Trophoblast cell (in vitro differentiated cells and primary cell): ENCODE results near the gene TMEFF2.
"Not testable (repeated sequence)": the region's sequence is repeated elsewhere in the genome, so short reads cannot be mapped to it uniquely, and the experiment has no call there.

Experiments used
- DNase-seq, 2 donors: peaks; one replicate each; pipeline ENCODE4 v3.0.0-alpha.2; 2016
- H2AFZ ChIP-seq: 2 replicates; pipeline ENCODE4 v1.6.1; 2013; ENCODE audit warnings: low read length, moderate library complexity, mild to moderate bottlenecking; ENCODE audit not compliant: insufficient read depth, poor library complexity
- H2AK5ac ChIP-seq: 2 replicates; pipeline ENCODE4 v1.6.1; 2013; ENCODE audit warnings: mild to moderate bottlenecking, low read length
- H2BK120ac ChIP-seq: 2 replicates; pipeline ENCODE4 v1.6.1; 2013; ENCODE audit warnings: low read length, mild to moderate bottlenecking, moderate library complexity; ENCODE audit not compliant: insufficient read depth, poor library complexity
- H2BK12ac ChIP-seq: 2 replicates; pipeline ENCODE4 v1.6.1; 2013; ENCODE audit warnings: mild to moderate bottlenecking, low read length, moderate library complexity
- H2BK5ac ChIP-seq: 2 replicates; pipeline ENCODE4 v1.6.1; 2013; ENCODE audit warnings: low read length, low read depth, moderate library complexity, mild to moderate bottlenecking; ENCODE audit not compliant: poor library complexity
- H3K14ac ChIP-seq: 2 replicates; pipeline ENCODE4 v1.6.1; 2013; ENCODE audit warnings: mild to moderate bottlenecking, low read length
- H3K18ac ChIP-seq: 2 replicates; pipeline ENCODE4 v1.6.1; 2013; ENCODE audit warnings: mild to moderate bottlenecking, low read length
- H3K23ac ChIP-seq: 2 replicates; pipeline ENCODE4 v1.6.1; 2013; ENCODE audit warnings: low read length
- H3K27ac ChIP-seq: 2 replicates; pipeline ENCODE4 v1.5.1; 2013; ENCODE audit warnings: low read depth, mild to moderate bottlenecking, inconsistent platforms, low read length, moderate library complexity
- H3K27me3 ChIP-seq: 2 replicates; pipeline ENCODE4 v1.6.1; 2013; ENCODE audit warnings: inconsistent platforms, mild to moderate bottlenecking, low read length, moderate library complexity; ENCODE audit not compliant: insufficient read depth
- H3K36me3 ChIP-seq, 2 experiments: 1 replicate in 1 of 2; 2 replicates in 1 of 2; pipeline ENCODE4 v1.6.1; 2013; ENCODE audit warnings: low read length in 2 of 2, mild to moderate bottlenecking in 2 of 2, moderate library complexity in 1 of 2; ENCODE audit not compliant: insufficient read depth in 2 of 2, control insufficient read depth in 1 of 2
- H3K4ac ChIP-seq: 2 replicates; pipeline ENCODE4 v1.6.1; 2013; ENCODE audit warnings: low read depth, mild to moderate bottlenecking, low read length, moderate library complexity
- H3K4me1 ChIP-seq, 2 experiments: 1 replicate in 1 of 2; 2 replicates in 1 of 2; pipeline ENCODE4 v1.6.1; 2013; ENCODE audit warnings: low read length in 2 of 2, mild to moderate bottlenecking in 2 of 2, moderate library complexity in 1 of 2; ENCODE audit not compliant: insufficient read depth in 2 of 2, control insufficient read depth in 1 of 2
- H3K4me2 ChIP-seq: 2 replicates; pipeline ENCODE4 v1.6.1; 2013; ENCODE audit warnings: inconsistent platforms, mild to moderate bottlenecking, low read length, moderate library complexity
- H3K4me3 ChIP-seq: 2 replicates; pipeline ENCODE4 v1.5.1; 2013; ENCODE audit warnings: mild to moderate bottlenecking, low read depth, low read length, inconsistent platforms
- H3K79me1 ChIP-seq: one replicate; pipeline ENCODE4 v1.6.1; 2013; ENCODE audit warnings: low read length
- H3K79me2 ChIP-seq: 2 replicates; pipeline ENCODE4 v1.6.1; 2013; ENCODE audit warnings: low read length, mild to moderate bottlenecking; ENCODE audit not compliant: control insufficient read depth, insufficient read depth, poor library complexity
- H3K9ac ChIP-seq: 2 replicates; pipeline ENCODE4 v1.6.1; 2013; ENCODE audit warnings: mild to moderate bottlenecking, low read length
- H3K9me3 ChIP-seq: 2 replicates; pipeline ENCODE4 v1.6.1; 2013; ENCODE audit warnings: low read depth, mild to moderate bottlenecking, control low read depth, inconsistent platforms, low read length; ENCODE audit not compliant: insufficient read depth
- H4K12ac ChIP-seq: 2 replicates; pipeline ENCODE4 v1.6.1; 2013; ENCODE audit warnings: low read depth, mild to moderate bottlenecking, low read length, moderate library complexity
- H4K8ac ChIP-seq: 2 replicates; pipeline ENCODE4 v1.6.1; 2013; ENCODE audit warnings: low read depth, mild to moderate bottlenecking, low read length, moderate library complexity
- H4K91ac ChIP-seq: one replicate; pipeline ENCODE4 v1.6.1; 2013; ENCODE audit warnings: low read depth, mild to moderate bottlenecking, low read length, moderate library complexity
- WGBS: extraction: QIAGEN DNeasy Blood & Tissue Kit; methylation state at CpG from one replicate; pipeline ENCODE4 v1.1.7; 2013; ENCODE audit warnings: missing lambda C conversion rate; ENCODE audit not compliant: insufficient read length, insufficient coverage; ENCODE audit errors: extremely low coverage; 5-methylcytosine and 5-hydroxymethylcytosine counted together

Gene TMEFF2

DNA sequence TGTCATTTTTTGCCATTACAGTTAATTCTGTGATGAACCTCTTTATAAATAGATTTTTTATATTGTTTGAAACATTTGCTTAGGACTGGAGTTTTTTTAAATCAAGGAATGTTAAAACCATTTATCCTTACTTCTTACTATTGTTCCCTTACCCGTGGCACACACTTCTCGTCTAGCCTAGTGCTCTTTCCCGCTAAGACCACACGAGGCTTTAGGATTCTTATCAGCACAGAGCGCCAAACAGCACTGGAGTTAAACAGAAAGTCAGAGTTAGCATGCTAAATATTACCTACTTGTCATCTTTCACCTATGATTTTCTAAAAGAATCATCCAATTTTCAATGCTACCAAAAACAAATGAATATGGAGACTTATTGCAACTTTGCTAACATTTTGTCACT, 112.6 kb downstream of the TMEFF2 start:
- Histone ChIP-seq H3K79me1 (no peaks in the 10 kb centered on the region), H3K14ac (no peak overlapping the region), H3K18ac (no peak overlapping the region), H3K23ac (no peak overlapping the region), H2BK12ac (no peak overlapping the region), H2BK5ac (no peak overlapping the region), H2AK5ac (no peak overlapping the region), H3K27ac (no peak overlapping the region), H3K9ac (no peak overlapping the region), H3K4me1 (no peaks in the 10 kb centered on the region), H4K91ac (no peak overlapping the region), H4K12ac (no peak overlapping the region), H3K27me3 (no peaks in the 10 kb centered on the region), H3K4me3 (no peak overlapping the region), H2AFZ (no peak overlapping the region), H3K36me3 (no peaks in the 10 kb centered on the region), H2BK120ac (no peak overlapping the region), H4K8ac (no peak overlapping the region), H3K79me2 (no peaks in the 10 kb centered on the region), H3K9me3 (no peaks in the 10 kb centered on the region), H3K4ac (no peak overlapping the region), H3K4me2 (no peak overlapping the region)
- DNase-seq: no peak
- WGBS: no CpG with 5 or more reads among the region's 5 CpGs

DNA sequence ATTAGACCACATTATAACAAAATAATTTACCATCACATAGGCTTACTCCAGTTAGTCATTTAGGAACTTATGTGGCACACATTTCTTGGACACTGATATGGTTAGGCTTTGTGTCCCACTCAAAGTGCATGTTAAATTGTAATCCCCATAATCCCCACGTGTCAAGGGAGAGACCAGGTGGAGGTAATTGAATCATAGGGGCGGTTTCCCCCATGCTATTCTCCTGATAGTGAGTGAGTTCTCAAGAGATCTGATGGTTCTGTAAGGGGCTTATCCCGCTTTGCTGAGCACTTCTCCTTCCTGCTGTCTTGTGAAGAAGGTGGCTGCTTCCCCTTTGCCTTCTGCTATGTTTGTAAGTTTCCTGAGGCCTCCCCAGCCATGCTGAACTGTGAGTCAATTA, 114.6 kb downstream of the TMEFF2 start:
- H2BK120ac ChIP-seq, H3K27ac ChIP-seq, H4K91ac ChIP-seq, H3K79me1 ChIP-seq, H2AFZ ChIP-seq, H3K4me2 ChIP-seq, H3K4me1 ChIP-seq, H3K23ac ChIP-seq, H2AK5ac ChIP-seq, H3K36me3 ChIP-seq, H2BK12ac ChIP-seq, H3K9me3 ChIP-seq, DNase-seq, H3K18ac ChIP-seq, H3K9ac ChIP-seq, H3K14ac ChIP-seq, H3K4ac ChIP-seq, H3K27me3 ChIP-seq, H3K4me3 ChIP-seq, H3K79me2 ChIP-seq, H4K8ac ChIP-seq, H4K12ac ChIP-seq, H2BK5ac ChIP-seq: not testable (repeated sequence)
- no CpG with 5 or more reads among the region's 3 CpGs for WGBS

DNA sequence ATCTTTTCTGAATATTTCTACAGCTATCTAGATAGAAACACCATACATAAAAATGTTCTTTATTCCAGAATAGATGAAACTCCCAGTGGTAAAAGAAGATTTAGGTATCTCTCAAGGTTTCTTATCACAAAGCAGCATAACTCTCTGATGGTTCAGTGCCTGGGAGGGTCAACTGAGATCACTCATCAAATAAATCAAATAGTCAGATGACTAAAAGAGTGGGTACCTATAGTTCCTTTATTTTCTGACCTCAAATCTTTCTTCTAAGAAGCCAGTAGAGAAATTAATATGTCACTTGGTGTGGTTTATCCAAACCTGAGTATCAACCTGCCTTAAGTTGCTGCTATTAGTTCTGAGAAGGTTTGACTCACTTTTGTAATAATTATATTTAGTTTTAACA, 120.9 kb downstream of the TMEFF2 start:
- Histone ChIP-seq H3K9ac (no peak overlapping the region), H2BK120ac (no peak overlapping the region), H2AK5ac (no peak overlapping the region), H2AFZ (no peak overlapping the region), H3K4ac (no peak overlapping the region), H3K79me1 (no peaks in the 10 kb centered on the region), H3K4me2 (no peak overlapping the region), H3K4me1 (no peaks in the 10 kb centered on the region), H4K12ac (no peak overlapping the region), H3K23ac (no peak overlapping the region), H3K27ac (no peak overlapping the region), H3K27me3 (no peaks in the 10 kb centered on the region), H4K91ac (no peak overlapping the region), H4K8ac (no peak overlapping the region), H3K79me2 (no peaks in the 10 kb centered on the region), H2BK5ac (no peak overlapping the region), H3K4me3 (no peak overlapping the region), H2BK12ac (no peak overlapping the region), H3K14ac (no peak overlapping the region), H3K18ac (no peak overlapping the region), H3K9me3 (no peaks in the 10 kb centered on the region), H3K36me3 (no peaks in the 10 kb centered on the region)
- no peak for DNase-seq

DNA sequence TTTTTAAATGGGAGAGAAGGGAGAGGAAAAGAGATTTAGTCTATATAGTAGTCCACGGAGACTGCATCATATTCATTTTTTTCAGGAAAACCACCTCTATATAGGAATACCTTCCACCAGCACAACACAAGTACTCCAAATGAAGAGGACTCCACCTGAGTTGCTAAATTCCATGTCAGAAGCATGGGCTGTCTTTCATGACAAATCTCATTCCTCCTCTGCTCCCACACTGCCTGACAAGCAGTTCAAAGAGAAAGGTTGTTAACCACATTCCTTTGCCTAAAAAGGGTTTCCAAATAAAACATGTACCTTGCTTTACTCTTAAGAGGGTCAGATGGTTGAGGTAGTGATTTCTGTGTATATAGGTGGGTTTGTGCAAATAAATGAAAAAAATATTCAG, 122.0 kb downstream of the TMEFF2 start:
- no CpG with 5 or more reads among the region's 1 CpG for WGBS
- Histone ChIP-seq H2BK120ac (no peak overlapping the region), H3K27ac (no peak overlapping the region)

DNA sequence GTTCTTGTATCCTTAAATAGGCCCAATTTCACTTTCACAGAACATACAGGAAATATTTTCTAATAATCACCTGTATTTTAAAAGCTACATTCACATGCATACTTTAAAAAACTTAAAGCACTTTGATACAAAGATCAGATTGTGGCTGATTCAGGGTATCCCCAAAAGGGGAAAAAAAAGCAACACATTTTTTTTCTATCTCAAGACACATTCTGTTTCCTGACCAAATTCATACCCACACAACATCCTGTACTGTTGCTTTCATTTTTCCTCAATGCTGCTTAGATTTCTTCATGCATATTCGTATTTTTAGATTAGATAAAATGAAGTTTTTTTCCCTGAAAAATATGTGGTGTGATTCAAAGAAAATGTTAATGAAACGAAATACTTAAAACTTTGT, 122.5 kb downstream of the TMEFF2 start:
- Histone ChIP-seq H3K79me2 (no peaks in the 10 kb centered on the region), H4K91ac (no peak overlapping the region), H4K12ac (no peak overlapping the region), H3K14ac (no peak overlapping the region), H2BK12ac (no peak overlapping the region), H3K4me2 (no peak overlapping the region), H3K18ac (no peak overlapping the region), H3K9me3 (no peaks in the 10 kb centered on the region), H3K36me3 (no peaks in the 10 kb centered on the region), H3K4me1 (no peaks in the 10 kb centered on the region), H3K4ac (no peak overlapping the region), H3K27me3 (no peaks in the 10 kb centered on the region), H3K23ac (no peak overlapping the region), H2AFZ (no peak overlapping the region), H3K27ac (no peak overlapping the region), H4K8ac (no peak overlapping the region), H3K4me3 (no peak overlapping the region), H2BK5ac (no peak overlapping the region), H3K9ac (no peak overlapping the region), H2BK120ac (no peak overlapping the region), H2AK5ac (no peak overlapping the region), H3K79me1 (no peaks in the 10 kb centered on the region)
- DNase-seq: no peak
- WGBS: no CpG with 5 or more reads among the region's 2 CpGs

More for the DNA sequence above, 122.0 kb downstream of the TMEFF2 start:
- DNase-seq: no peak
- H3K9ac ChIP-seq: no peak overlapping the region
- no peak overlapping the region for H3K18ac ChIP-seq
- H3K79me2 ChIP-seq: no peaks in the 10 kb centered on the region
- H3K4ac ChIP-seq: no peak overlapping the region
- H3K4me3 ChIP-seq: no peak overlapping the region
- H3K27me3 ChIP-seq: no peaks in the 10 kb centered on the region
- H4K8ac ChIP-seq: no peak overlapping the region
- H2BK12ac ChIP-seq: no peak overlapping the region
- H3K36me3 ChIP-seq: no peaks in the 10 kb centered on the region
- no peaks in the 10 kb centered on the region for H3K9me3 ChIP-seq
- no peaks in the 10 kb centered on the region for H3K4me1 ChIP-seq
- no peaks in the 10 kb centered on the region for H3K79me1 ChIP-seq
- H4K91ac ChIP-seq: no peak overlapping the region
- H3K4me2 ChIP-seq: no peak overlapping the region
- no peak overlapping the region for H2BK5ac ChIP-seq
- no peak overlapping the region for H3K23ac ChIP-seq
- H3K14ac ChIP-seq: no peak overlapping the region
- H4K12ac ChIP-seq: no peak overlapping the region
- no peak overlapping the region for H2AK5ac ChIP-seq
- H2AFZ ChIP-seq: no peak overlapping the region
